ENCODE results near the gene SLC9A3.

- no peak for TF ChIP-seq CTCF (IDR thresholded peaks at IDR 0.05 in 4 of 5, conservative IDR thresholded peaks at IDR 0.05 in 1 of 5)
- TF ChIP-seq POLR2A (IDR thresholded peaks at IDR 0.05) = no peak
Observed at GRCh38 chr5:510521-510920, 13.7 kb downstream of the SLC9A3 start.

All from gastrocnemius medialis (tissue), 4 donors.